HG03159 (cell line): Measurements from ENCODE around the gene C14orf132.

Experiments used
- ATAC-seq: cut with Tn5 transposase; IDR thresholded peaks from one replicate; pipeline ENCODE4 v1.9.1; 2021; ENCODE audit warnings: mild to moderate bottlenecking, moderate library complexity; ENCODE audit not compliant: unreplicated experiment

Gene C14orf132

DNA sequence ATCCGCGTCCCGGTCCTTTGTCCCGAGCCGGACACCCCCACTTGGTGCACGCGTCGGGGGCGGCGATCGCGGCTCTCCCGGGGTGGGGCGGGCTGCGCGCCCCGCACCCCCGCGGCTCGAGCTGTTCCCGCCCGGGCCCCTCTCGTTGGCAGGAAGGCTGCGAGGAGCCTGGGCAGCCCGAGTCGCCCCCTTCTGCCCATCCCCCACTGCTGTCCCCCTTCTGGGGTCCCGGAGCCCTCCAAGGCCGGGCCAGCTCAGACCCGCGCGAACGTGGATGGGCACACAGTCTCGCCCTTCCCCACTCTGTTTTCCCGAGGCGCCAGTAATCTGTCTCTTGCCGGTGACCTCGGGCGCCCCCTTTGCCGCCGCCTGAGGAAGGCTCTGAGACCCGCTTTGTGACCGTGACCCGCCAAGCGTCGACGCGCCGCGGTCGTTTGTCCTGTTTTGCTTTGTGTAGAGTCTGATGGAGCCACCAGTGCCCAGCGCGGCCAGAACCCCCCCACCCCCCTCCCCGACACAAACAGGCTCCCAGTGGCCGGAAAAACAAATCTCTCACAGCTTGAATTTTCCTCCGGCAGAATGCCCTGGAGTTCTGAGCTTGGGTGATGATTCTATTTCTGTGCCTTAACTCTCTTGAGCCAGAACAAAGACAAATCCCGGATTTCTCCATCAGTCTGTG lies 610 bp downstream of the C14orf132 start:
- no peak for ATAC-seq

DNA sequence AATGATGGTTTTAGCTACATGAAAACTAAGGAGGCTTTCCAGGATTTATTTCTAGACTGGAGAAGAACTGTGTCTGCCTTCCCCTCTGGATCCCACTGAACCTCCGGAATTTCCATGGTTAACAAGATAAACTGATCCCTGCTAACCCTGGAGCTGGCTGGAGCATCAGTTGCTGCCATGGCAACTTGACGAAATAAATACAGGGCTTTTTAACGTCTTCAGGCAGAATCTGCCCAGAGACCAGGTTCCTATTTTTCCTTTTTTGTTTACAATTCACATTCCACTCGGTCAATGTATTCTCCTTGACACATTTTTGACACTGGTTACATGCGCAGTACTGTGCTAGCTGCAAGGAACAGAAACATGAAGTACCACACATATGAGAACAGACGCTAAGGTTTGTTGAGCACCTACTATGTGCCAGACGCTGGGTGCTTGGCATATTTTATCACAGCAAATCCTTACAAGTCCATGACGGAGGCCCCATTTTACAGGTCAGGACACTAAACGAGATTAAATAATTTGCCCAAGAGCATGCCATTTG lies 1.7 kb downstream of the C14orf132 start:
- ATAC-seq, result no peak

DNA sequence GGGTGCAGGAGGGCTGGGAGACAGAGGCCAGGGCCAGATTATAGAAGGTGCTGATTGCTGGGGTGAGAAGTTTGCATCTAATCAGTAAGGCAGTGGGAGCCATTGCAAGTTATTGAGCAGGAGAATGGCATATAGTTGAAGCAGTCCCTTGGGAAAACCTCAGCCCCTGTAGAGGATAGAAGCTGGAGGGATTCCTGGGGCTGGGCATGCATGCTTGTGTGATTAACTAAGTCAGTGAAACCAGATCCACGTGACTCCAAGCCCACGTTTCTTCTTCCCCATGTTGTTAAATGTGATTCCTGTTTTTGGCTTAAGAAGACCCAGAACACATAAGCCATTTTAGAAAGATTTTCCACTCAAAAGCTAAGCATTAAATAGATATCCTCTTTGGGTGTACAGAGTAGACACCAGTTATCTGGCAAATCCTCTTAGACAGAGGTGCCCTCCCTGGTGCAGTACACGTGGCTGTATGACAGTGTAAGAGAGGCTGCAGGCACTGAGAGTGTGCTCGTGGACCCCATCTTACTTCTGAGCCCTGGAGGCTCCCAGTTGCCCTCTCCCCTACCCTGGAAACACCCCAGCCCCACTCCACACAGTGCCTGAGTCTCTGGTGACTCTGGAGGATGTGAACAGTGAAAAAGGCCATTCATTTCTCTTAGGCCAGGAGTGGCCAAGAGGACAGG lies 3.2 kb downstream of the C14orf132 start:
- no peak for ATAC-seq

DNA sequence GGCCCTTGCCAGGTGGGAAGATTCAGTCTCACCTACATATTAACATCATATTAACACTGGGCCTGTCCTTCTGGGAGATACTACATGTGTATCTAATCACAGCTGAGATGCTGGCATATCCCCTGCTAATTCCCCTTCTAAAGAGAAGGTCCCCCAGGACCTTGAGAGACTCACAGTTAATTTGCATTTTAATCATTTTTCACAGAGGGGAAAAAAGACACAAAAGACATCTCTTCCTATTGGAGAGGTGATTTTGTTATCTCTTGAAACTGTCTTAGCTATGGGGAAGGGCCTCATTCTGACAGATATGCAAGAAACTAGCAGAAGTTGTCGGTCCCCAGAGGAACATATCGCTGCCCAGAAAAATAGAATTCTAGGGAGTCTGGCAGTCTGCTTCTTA lies 7.5 kb downstream of the C14orf132 start:
- no peak for ATAC-seq

DNA sequence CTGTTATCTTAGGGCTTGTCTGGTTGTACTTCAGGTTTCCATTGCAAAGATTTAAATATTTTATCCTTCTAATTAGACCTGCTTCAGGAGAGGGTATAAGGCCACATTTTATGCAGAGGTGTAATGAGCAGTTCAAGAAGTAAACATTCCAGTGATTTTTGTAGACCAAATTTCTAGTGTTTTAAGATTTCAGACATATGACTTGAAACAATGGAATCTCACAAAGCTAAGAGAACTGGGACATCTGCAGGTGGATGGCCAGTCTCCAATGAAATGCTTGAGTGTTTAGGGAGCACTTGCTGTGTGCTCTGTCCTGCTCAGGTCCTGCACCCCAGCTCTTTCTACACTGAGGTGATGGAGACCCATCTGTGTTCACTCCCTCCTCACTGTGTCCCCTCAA lies 7.9 kb downstream of the C14orf132 start:
- ATAC-seq, result no peak

DNA sequence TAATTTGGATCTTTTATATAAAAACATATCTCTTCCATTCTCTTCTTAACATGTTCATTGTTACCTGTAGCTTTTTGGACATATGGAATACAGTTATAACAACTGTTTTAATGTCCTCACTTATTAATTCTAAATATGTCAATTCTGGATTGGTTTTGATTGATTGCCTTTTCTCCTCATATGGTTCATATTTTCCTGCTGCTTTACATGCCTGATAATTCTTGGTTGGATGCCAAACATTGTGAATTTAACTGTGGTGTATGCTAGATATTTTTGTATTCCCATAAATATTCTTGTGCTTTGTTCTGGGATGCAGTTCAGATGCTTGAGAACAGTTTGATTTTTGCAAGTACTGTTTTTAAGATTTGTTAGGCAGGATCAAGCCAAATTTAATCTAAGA lies 10.8 kb downstream of the C14orf132 start:
- no peak for ATAC-seq

DNA sequence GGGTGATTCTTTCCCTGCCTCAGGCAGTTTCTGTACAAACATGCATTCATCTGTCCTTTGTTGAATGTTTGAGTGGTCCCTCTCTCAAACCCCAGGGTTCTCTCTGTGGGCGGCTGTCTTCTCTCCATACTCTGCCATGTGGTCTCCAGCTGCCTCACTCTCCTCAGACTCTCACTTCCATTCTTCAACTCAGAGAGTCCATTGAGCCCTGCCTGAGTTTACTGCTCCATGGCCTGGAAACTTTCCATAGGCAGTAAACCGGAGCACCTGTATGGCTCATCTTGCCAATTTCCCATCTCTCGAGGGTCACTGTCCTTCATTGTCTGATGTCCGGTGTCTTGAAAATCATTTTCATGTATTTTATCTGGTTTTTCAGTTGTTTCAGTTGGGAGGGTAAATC lies 11.3 kb downstream of the C14orf132 start:
- no peak for ATAC-seq

DNA sequence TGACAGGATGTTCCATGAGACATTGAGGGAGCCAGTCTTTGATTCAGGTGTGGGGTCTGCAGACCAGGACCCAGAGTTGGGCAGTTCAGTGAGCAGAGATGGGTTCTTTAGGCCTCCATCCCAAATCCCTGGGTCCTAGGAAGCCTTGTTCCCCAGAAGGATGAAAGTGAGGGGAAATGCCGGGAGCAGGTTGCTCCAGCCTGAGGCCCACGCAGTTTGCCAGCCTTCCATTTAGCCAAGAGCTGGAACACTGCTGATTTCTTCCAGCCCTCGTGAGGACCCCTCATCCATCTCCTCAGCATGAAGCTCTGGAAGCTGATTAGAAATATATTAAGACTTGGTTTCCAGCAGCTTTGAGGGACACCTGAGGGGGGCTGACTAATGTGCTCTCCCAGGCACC lies 12.1 kb downstream of the C14orf132 start:
- no peak for ATAC-seq

DNA sequence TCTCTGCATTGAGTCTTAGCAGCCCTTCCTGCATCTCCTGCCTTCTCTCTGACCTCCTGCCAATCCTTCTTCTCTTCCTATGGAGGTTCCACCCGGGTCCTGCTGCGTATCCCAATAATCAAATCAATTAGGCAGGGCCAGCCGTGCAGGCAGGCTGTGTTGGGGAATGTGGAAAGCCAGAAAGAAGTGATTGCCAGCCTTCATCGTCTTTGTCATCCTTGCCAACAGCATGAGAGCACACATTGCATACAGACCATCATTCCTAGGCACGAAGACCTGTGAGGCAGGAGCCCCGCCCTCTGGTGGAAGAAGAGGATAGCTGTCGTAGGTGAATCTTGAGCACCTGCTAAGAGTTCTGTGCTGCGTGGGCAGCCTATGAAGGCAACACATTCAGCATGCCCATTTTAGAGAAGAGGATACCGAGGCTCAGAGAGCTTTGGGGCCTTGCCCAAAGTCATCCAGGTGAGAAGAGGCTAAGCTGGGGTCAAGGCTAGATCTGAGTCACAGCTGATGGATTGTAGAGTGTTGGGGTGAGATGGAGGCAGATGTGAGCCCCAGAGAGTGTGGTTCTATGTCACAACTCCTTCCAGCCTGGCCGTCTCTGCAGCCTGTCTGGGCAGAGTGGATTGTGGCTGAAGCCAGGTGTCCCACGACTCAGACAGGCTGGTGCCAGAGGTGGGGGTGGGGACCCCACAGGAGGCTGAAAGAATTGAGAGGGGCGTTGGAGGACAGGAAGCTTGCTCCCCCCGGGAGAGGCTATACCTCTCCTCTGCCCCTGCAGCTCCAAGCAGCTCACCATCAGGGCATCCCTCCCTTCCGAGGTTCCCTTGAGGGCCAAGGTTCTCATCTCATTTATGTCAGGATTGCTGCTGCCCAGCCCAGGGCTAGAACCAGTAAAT lies 12.7 kb downstream of the C14orf132 start:
- ATAC-seq, result no peak

DNA sequence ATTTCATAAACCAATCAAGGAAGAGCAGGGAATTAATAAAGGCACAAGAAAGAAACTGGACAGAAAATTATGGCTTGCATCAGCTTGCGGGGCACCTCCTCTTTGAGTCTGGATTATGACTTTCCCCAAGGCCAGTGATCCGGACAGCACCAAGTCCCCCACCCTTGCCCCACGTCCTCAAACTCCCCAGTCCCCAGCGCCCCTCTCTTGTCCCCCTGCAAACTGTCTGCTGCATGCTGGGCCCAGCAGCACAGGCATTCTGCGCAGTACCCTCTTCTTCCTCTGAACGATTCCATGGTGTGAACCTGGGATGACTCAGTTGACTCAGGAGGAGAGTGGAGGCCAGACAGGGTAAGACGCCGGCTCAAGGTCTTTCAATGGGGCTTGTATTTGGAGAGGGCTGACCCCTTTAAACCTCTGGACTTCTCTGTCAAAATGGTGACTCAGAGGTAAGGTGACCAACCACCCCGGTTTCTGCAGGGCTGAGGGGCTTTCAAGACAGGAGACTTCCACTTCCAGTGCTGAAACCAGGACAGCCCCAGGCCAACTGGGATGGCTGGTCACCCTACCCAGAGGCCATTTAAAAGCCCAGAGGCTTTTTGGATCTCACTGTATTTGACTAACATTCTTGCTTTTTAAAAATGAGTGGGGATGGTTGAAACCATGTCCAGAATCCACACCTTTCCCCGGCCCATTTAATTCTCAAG lies 13.5 kb downstream of the C14orf132 start:
- no peak for ATAC-seq

DNA sequence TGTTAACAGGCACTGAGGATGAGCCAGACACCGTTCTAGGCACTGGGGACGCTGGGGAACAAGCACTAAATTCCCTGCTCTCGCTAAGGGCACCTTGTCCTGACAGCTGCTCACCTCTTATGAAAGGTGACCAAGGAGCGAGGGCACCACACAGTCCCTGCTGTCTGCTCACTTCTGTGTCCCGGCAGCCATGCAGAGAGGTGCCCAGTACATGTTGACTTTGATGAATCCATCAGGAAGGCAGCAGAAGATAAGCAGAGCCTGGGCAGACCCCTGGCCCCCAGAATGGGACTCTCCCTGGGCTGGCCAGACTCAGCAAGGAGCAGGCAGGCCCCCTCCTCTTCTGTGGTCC lies 14.1 kb downstream of the C14orf132 start:
- no peak for ATAC-seq

DNA sequence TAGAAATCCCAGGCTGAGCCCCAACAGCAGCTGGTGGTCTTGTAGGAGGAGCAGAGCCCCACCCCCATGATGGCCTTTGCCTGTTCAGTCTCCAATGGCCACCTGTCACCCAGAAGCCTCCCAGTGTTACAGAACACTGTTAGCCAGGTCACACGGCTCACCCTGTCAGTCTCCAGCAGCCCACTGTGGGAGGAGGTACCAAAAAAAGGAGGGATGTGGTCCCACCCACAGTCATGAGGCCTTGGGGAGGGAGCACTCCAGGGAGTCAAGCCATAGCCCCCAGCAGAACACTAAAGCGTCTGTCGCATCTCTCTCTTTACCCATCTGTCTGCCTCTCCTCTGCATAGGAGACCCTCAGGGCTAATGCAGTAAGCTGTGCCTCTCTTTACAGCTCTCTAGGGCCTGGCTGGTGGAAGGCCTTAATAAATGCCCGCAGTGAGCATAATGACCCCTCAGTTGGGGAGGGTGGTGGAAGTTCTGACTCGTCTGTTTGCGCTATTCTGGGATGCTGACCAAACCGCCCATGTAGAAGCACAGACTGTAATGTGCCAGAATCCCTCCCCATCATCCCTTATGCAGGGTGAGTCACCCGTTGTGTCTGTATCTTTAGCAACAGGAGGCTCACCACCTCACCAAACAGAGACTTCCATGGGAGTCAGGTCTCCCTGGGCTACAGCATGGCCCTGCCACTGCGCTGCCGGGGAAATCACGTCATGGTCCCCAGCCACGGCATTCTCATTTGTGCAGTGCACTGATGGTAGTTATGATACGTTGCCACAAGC lies 14.6 kb downstream of the C14orf132 start:
- ATAC-seq, result no peak

DNA sequence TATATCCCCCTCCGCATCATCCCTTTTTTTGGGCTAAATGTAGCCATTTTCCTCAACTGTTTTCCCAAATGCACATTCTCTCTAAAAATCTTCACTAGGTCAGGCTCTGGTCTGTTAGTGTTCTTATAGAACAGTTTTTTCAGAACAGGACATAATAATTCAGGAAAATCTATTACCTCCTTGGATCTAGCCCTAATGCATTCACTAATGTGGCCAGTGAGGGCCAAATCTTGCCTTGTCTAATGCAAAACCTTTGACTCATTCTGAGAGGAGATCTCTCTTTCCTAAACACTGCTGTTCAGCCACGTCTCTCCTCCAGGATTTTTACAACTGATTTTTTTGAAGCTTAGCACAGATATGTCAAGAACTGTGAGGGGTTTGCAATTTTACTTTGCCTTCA lies 15.5 kb downstream of the C14orf132 start:
- ATAC-seq, result no peak

DNA sequence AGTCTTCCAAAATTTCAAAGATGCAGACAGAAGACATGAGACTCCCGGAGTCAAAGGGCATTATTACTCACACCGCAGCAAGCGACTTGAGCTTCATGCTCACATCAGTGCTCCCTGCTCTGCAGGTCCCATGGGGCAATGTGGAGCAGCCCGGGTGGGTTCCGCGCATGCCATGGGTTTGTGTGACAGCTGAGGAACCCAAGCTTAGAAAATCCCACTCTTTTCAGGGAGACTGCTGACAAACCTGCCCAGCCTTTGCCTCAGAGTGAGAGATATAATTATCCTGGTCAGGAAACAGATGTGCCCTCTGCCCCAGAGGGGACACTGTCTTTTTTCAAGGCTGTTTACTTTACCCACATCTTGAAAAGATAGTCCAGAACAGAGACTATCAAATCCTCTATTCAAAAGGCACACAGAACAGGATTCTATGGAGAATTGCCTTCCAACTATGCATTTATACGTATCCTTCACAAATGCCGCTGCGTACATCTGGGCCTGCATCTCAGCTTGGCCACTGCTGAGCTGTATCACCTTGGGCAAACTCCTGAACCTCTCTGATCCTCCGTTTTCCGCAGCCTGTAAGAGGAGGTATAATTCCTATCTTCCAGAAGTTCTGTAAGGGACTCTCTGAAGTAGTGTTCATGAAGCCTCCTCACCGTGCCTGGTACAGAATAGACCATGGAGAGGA lies 16.0 kb downstream of the C14orf132 start:
- ATAC-seq, result no peak

DNA sequence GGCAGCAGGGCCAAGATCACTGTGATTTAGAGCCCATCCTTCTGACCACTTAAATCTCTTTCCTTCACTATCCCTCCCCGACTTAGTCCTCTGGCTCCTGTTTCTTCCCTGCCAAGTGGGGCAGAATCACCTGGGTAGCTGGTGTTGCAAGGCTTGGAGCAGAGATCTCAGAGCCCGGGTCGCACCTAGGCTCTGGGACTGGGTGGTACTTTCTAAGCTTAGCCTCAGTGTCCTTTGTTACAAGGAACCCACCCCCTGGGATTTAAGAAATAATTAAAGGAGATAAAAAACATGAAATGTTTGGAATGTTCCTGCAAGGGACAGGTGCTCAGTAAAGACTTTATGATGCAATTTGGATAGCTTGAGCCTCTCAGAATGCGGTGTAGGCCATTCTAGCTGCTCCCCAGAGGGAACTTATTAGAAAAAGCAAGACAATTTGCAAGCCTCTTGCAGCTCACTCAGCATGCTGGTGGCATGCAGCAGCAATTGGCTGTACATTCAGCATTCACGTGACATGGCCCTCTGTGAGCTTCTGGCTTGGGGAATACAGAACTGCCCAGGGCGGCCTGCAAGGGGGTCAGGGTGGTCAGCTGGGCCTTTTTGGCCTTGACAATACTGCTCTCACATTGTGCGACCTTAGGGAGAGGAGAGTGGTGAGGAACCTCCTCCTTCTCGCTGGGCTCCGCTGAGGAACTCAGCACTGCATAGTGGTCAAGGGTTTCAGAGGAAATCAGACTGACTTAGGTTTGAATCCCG lies 16.8 kb downstream of the C14orf132 start:
- no peak for ATAC-seq

DNA sequence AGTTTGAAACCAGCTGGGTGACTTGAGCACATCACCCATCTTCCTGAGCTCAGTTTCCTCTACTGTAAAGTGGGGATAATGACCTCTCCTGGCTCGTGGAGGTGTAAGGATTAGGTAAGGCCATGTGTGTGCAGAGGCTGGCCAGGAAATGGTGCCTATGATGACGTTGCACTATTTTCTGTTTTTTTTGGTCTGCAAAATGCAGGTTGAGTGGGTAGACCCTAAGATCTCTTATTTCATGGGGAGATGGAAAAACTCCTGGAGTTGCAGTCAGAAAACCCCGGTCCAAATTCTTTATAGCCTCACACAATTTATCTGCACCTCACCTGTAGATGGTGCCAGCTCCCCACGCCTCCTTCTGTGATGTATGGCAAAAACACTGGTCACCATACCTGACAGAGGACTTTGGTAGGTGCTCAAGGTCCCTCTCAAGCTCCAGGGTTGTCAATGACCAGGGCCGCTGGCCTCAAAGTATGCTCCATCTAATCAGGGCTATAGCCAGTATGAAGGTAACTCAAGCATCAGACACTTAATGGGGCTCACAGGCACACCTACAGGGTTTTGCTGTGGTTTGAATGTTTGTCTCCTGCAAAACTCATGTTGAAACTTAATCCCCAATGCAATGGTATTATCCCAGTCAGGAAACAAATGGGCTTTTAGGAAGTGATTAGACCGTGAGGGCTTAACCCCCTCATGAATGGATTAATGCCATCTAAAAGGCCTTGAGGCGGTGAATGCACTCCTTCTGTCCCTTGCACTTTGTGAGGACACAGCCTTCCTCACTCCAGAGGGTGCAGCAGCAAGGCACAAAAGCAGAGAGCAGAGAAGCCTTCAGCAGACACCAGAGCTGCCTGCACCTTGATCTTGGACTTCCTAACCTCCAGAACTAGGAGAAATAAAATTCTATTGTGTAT lies 17.6 kb downstream of the C14orf132 start:
- ATAC-seq, result no peak

DNA sequence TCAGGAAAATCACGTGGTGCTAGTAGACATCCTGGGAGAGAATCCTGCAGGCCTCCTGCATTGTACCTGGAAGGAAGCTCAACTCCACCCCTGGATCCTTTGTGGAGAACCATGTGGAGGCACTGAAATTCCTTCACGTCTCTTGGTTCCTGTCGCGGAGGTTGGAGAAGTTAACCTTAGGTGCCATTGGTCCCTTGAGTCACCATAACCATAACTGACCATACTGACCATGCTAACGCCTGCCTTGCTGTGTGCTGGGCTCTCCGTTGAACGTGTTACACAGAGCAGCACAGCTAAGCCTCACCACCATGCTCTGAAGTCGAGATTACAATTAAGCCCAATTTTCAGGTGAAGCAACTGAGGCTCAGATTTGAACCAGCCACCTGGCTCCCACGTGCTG lies 18.6 kb downstream of the C14orf132 start:
- ATAC-seq, result no peak
